OCI-LY1 (cell line): ENCODE data around the gene RILPL2.

ENCODE experiments used
- H2AFZ ChIP-seq: fragments of 200-600 bp; sonication (generic), shearing (Covaris generic); 2 replicates; pipeline ENCODE4 v1.6.0; 2014; ENCODE audit warnings: antibody characterized with exemption, mild to moderate bottlenecking, low read length
- H3F3A ChIP-seq: fragments of 200-600 bp; sonication (generic), shearing (Covaris generic); 2 replicates; pipeline ENCODE4 v1.6.0; 2014; ENCODE audit warnings: mild to moderate bottlenecking, antibody characterized with exemption, low read length, moderate library complexity; ENCODE audit not compliant: insufficient read depth
- H3K27ac ChIP-seq: fragments of 200-600 bp; sonication (generic); 2 replicates; pipeline ENCODE4 v1.5.1; 2014; ENCODE audit warnings: low read length, mixed run types, mild to moderate bottlenecking, low read depth; ENCODE audit not compliant: poor library complexity, severe bottlenecking
- H3K27me3 ChIP-seq: fragments of 200-600 bp; sonication (generic); 2 replicates; pipeline ENCODE4 v1.6.0; 2014; ENCODE audit warnings: antibody characterized with exemption, mild to moderate bottlenecking, low read length, moderate library complexity; ENCODE audit not compliant: insufficient read depth
- H3K36me3 ChIP-seq: fragments of 200-600 bp; sonication (generic); 2 replicates; pipeline ENCODE4 v1.6.1; 2014; ENCODE audit warnings: mild to moderate bottlenecking, antibody characterized with exemption, low read length, moderate library complexity, mixed read lengths; ENCODE audit not compliant: insufficient read depth
- H3K4me1 ChIP-seq: fragments of 200-600 bp; sonication (generic); 2 replicates; pipeline ENCODE4 v1.5.1; 2014; ENCODE audit warnings: mild to moderate bottlenecking, low read length, moderate library complexity; ENCODE audit not compliant: insufficient read depth, severe bottlenecking
- H3K4me2 ChIP-seq: fragments of 200-600 bp; sonication (generic), shearing (Covaris generic); 2 replicates; pipeline ENCODE4 v1.6.1; 2014; ENCODE audit warnings: low read length
- H3K4me3 ChIP-seq: fragments of 200-600 bp; sonication (generic); 2 replicates; pipeline ENCODE4 v1.5.1; 2014; ENCODE audit warnings: low read length, low read depth, mild to moderate bottlenecking, mixed read lengths; ENCODE audit not compliant: poor library complexity, severe bottlenecking
- H3K79me2 ChIP-seq: fragments of 200-600 bp; shearing (Covaris generic); 2 replicates; pipeline ENCODE4 v1.6.1; 2016; ENCODE audit warnings: mixed run types, low read length, mixed read lengths; ENCODE audit not compliant: insufficient read depth
- H3K9ac ChIP-seq: fragments of 200-600 bp; sonication (generic), shearing (Covaris generic); 2 replicates; pipeline ENCODE4 v1.6.1; 2014; ENCODE audit warnings: mild to moderate bottlenecking, low read length, mixed read lengths
- H3K9me2 ChIP-seq: fragments of 200-600 bp; sonication (generic), shearing (Covaris generic); 2 replicates; pipeline ENCODE4 v1.6.1; 2014; ENCODE audit warnings: low read depth, mild to moderate bottlenecking, low read length, mixed read lengths
- H3K9me3 ChIP-seq: fragments of 200-600 bp; shearing (Covaris generic); 2 replicates; pipeline ENCODE4 v1.6.1; 2014; ENCODE audit warnings: low read length, mixed read lengths
- H4K20me1 ChIP-seq: fragments of 200-600 bp; sonication (generic), shearing (Covaris generic); 2 replicates; pipeline ENCODE4 v1.6.0; 2016; ENCODE audit warnings: mild to moderate bottlenecking, low read length; ENCODE audit not compliant: insufficient read depth
- EZH2 ChIP-seq: fragments of 200-600 bp; sonication (generic), shearing (Covaris generic); IDR thresholded peaks from 2 replicates; pipeline ENCODE4 v1.8.0; 2017; ENCODE audit warnings: borderline replicate concordance, mixed run types, mild to moderate bottlenecking, antibody characterized with exemption, low read length, moderate library complexity, mixed read lengths
- TF ChIP-seq, protein P1 (sequence below): fragments of 200-600 bp; sonication (generic), shearing (Covaris generic); IDR thresholded peaks from 2 replicates; pipeline ENCODE4 v1.5.1; 2017; ENCODE audit warnings: mild to moderate bottlenecking, antibody characterized with exemption, low read length, moderate library complexity, mixed read lengths

RILPL2 gene

GRCh38 chr12:123404581-123404980 is 31.9 kb downstream of the RILPL2 start:
- H3K36me3 ChIP-seq, result peaks cover 66% of the 10 kb centered on the region
- H4K20me1 ChIP-seq, result no peaks in the 10 kb centered on the region
- no peaks in the 10 kb centered on the region for H3K79me2 ChIP-seq
- no peak overlapping the region for H3K4me3 ChIP-seq
- TF ChIP-seq, protein P1, sequence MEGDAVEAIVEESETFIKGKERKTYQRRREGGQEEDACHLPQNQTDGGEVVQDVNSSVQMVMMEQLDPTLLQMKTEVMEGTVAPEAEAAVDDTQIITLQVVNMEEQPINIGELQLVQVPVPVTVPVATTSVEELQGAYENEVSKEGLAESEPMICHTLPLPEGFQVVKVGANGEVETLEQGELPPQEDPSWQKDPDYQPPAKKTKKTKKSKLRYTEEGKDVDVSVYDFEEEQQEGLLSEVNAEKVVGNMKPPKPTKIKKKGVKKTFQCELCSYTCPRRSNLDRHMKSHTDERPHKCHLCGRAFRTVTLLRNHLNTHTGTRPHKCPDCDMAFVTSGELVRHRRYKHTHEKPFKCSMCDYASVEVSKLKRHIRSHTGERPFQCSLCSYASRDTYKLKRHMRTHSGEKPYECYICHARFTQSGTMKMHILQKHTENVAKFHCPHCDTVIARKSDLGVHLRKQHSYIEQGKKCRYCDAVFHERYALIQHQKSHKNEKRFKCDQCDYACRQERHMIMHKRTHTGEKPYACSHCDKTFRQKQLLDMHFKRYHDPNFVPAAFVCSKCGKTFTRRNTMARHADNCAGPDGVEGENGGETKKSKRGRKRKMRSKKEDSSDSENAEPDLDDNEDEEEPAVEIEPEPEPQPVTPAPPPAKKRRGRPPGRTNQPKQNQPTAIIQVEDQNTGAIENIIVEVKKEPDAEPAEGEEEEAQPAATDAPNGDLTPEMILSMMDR, result no peak
- no peak for TF ChIP-seq EZH2
- no peaks in the 10 kb centered on the region for H3K27me3 ChIP-seq
- no peaks in the 10 kb centered on the region for H3K9me3 ChIP-seq
- no peak overlapping the region for H3K9ac ChIP-seq
- no peaks in the 10 kb centered on the region for H3K9me2 ChIP-seq
- H3K4me1 ChIP-seq, result no peaks in the 10 kb centered on the region
- no peak overlapping the region for H3K27ac ChIP-seq
- no peaks in the 10 kb centered on the region for H3F3A ChIP-seq
- no peak overlapping the region for H2AFZ ChIP-seq
- H3K4me2 ChIP-seq, result no peak overlapping the region

DNA sequence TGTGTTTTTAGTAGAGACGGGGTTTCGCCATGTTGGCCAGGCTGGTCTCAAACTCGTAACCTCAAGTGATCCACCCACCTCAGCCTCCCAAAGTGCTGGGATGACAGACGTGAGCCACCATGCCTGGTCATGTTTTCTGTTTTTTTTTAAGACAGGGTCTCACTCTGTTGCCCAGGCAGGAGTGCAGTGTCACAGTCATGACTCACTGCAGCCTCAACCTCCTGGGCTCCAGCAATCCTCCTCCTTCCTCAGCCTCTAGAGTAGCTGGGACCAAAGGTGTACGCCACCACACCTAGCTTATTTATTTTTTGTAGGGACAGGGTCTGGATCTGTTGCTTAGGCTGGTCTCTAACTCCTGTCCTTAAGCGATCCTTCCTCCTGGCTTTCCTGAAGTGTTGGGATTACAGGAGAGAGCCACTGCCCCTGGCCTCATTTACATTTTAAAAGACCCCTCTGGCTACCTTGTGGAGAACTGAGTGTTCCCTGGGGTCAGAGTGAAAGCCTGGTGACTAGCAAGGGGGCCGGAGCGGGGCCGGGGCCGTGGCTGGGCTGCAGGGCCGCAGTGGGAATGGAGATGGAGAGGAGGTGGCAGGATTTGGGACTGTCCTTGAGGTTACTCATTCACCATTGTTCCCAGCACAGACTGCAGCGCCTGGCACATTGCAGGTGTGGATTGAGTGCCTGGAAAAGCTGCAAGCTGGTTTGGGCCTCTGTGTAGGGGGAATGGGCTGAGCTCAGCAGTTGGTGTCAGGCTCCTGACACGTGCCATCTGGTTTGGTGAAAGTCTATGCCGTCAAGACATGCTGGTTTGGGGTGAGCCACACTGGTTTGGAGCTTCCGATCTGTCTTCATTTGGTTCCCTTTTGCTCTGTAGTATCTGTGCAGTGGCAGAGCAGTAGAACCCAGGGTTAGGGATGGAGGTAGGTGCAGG is 34.5 kb downstream of the RILPL2 start:
- no peaks in the 10 kb centered on the region for H4K20me1 ChIP-seq
- no peaks in the 10 kb centered on the region for H3K9me3 ChIP-seq
- peaks cover 75% of the 10 kb centered on the region for H3K36me3 ChIP-seq
- no peak overlapping the region for H3K4me3 ChIP-seq
- H3K27me3 ChIP-seq, result no peaks in the 10 kb centered on the region
- H3K79me2 ChIP-seq, result no peaks in the 10 kb centered on the region
- no peak for TF ChIP-seq EZH2
- TF ChIP-seq, protein P1, result no peak
- H3K4me2 ChIP-seq, result no peak overlapping the region
- no peak overlapping the region for H3K9ac ChIP-seq
- no peaks in the 10 kb centered on the region for H3K9me2 ChIP-seq
- H3K4me1 ChIP-seq, result no peaks in the 10 kb centered on the region
- no peak overlapping the region for H2AFZ ChIP-seq
- no peak overlapping the region for H3K27ac ChIP-seq
- no peaks in the 10 kb centered on the region for H3F3A ChIP-seq

DNA sequence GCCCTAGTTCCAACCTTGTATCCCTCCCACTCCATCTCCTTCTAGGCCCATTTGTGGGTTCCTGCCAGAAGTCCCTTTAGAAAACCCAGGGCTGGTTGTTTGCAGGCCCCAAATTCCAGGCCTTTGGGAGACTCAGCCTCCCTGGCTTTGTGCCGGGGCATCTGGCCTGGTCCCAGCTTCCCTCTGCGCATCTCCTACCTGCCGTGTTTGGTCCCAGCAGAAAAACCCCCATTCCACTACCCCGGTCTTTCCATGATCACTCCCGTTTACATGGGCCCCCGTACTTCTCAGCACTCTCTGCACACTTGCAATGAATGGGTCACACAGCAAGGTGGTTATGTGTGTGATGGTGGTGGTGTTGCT is 37.2 kb downstream of the RILPL2 start:
- H3K9me3 ChIP-seq, result no peaks in the 10 kb centered on the region
- H3K4me3 ChIP-seq, result no peak overlapping the region
- peaks cover 78% of the 10 kb centered on the region for H3K36me3 ChIP-seq
- no peak overlapping the region for H3K9ac ChIP-seq
- H3K4me1 ChIP-seq, result no peaks in the 10 kb centered on the region
- H3K4me2 ChIP-seq, result no peak overlapping the region
- no peaks in the 10 kb centered on the region for H3K79me2 ChIP-seq
- no peaks in the 10 kb centered on the region for H3K9me2 ChIP-seq
- no peaks in the 10 kb centered on the region for H4K20me1 ChIP-seq
- H3F3A ChIP-seq, result no peaks in the 10 kb centered on the region
- H3K27ac ChIP-seq, result no peak overlapping the region
- TF ChIP-seq EZH2, result no peak
- TF ChIP-seq, protein P1, result no peak
- H2AFZ ChIP-seq, result no peak overlapping the region
- H3K27me3 ChIP-seq, result no peaks in the 10 kb centered on the region
